Activated CD4-positive, CD25-positive, alpha-beta regulatory T cell treated with anti-CD3 and anti-CD28 coated beads, Interleukin-2, amount 50 U/mL, for 24 hours (primary cell): ENCODE results near the gene SPTBN1.

Experiments
- ATAC-seq, 2 donors: fragments of 150-1000 bp; cut with Tn5 transposase; one replicate each; pipeline ENCODE4 v1.10.0; 2021; ENCODE audit warnings: mild to moderate bottlenecking in 1 of 2, moderate library complexity in 1 of 2

SPTBN1 gene

GRCh38 chr2:54578648-54579045, 122.5 kb downstream of the SPTBN1 start:
- ATAC-seq, result no peak

DNA sequence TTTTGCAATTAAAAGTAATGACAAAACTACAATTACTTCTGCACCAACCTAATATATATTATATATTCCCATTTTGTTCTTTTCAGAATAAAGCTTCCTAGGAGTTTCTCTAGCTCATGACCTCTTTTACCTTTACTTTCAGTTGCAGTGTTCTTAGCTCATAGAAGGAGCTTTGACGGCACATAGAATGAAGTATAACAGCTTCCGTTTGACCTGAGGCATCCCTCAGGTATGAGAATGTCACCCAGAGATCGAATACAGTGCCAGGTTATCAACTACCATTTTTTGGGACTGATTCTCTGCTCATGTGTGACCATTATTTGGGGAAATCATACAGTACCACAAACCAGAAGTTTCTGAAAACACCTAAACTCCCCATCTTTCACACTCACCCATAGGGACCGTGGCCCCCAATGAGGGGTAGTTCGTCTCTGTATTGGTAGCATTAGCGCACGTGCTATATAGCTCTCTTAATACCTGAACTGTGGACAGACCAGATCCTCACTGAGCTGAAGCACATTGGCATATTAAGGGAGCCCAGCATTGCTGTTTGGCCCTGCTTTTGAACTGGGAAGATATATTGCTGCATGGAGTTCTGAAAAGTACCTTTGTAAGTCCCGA, 123.0 kb downstream of the SPTBN1 start:
- ATAC-seq, result no peak

DNA sequence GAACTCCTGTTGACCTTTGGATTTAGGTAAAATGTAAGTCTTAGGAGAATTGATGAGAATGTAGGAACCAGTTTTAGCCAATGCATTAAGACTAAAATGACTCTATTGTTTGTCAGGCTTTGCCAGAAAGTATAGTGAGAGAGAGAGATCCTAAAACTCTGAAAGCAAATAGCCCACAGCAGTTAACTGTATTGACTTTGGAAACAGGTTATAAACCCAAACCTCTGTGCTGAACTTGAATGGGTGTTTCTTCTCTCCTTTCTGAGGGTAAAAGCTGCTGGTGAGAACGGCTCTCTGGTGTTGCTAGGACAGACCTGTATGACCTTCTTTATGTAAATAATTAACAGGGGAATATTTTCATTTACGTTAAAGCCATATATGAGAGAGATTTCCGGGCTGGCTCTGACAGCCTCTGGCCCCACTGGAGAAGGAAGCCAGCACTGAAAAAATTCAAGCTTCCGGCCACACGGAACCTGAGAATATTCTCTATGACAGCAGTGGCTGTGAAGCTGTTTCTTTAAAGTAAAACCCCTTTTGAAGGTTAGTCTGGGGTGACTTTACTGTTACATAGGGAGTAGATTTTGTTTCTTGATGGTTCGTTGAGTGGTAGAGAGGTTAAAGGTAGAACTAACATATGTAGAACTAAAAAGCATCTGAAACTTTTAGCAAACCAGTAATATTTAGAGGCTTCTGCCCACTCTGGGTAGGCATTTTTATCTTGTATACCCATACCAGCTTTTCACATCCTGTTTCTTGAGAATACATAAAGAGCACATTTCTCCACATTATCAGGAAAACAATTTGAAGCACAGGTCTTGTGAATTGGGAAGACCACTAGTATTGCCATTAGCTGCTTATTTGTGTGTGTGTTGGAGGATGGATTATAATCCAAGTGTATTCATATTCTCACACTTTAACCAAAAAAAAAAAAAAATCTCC, 123.8 kb downstream of the SPTBN1 start:
- peak; percentile 44 to 67 for ATAC-seq

- ATAC-seq, result no peak
Measured at GRCh38 chr2:54581326-54582039, 125.4 kb downstream of the SPTBN1 start.

- no peak for ATAC-seq
Measured at GRCh38 chr2:54582987-54583386, 126.9 kb downstream of the SPTBN1 start.

GRCh38 chr2:54584598-54584997, 128.5 kb downstream of the SPTBN1 start:
- ATAC-seq, result no peak

- peak; percentile 21 to 44 for ATAC-seq
Measured at GRCh38 chr2:54585136-54585733, 129.1 kb downstream of the SPTBN1 start.

DNA sequence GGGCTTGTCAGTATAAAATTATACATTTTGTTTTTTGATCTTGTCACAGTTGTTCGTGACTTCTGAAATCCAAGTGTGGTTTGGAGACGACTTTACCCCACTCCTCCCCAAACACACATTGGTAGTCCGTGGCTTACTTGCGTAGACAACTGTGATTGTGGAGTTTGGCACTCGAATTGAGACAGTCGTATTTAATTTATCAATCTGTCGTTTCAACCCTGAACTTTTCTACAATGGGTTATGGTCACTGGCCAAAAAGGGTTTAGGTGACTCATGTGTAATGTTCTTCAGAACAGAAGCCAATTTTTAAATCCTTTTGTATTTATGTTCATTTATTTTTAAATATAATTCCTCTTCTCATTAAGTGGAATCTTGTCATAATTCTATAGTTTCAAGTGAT, 129.9 kb downstream of the SPTBN1 start:
- ATAC-seq, result no peak

DNA sequence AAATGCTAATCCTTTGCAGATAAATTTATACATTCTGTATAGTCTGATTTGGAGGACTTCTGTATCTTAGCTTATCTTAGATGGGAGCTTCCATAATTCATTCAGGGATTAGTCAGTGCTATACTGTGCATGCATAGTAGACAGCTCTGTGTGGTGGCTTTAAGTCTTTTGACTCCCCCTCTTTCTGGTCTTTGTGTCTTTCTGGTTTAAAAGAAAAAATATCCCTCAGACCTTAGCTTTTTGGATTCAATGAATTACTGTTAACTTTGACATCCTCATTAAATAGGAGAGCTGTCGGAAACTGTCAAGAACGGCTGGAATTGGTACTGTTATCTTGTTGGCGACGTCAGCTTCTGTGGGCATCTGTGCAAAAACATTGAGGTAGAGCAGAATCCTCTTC, 130.4 kb downstream of the SPTBN1 start:
- ATAC-seq, result no peak

- no peak for ATAC-seq
Measured at GRCh38 chr2:54587171-54588016, 131.3 kb downstream of the SPTBN1 start.

GRCh38 chr2:54588244-54588899, 132.2 kb downstream of the SPTBN1 start:
- ATAC-seq, result peak in 1 of 2 donors; percentile 16

DNA sequence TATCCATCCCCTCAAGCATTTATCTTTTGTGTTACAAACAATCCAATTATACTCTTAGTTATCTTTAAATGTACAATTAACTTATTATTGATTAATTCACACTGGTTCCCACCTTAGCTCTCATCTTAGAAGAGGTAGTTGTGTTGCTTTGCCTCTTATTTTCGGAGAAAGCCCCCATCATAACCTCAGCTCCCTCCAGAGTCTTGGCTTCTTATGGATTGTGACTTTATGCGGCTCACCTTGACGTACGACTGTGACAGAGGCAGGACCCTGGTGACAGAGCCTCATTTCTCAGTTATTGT, 132.9 kb downstream of the SPTBN1 start:
- ATAC-seq, result no peak

DNA sequence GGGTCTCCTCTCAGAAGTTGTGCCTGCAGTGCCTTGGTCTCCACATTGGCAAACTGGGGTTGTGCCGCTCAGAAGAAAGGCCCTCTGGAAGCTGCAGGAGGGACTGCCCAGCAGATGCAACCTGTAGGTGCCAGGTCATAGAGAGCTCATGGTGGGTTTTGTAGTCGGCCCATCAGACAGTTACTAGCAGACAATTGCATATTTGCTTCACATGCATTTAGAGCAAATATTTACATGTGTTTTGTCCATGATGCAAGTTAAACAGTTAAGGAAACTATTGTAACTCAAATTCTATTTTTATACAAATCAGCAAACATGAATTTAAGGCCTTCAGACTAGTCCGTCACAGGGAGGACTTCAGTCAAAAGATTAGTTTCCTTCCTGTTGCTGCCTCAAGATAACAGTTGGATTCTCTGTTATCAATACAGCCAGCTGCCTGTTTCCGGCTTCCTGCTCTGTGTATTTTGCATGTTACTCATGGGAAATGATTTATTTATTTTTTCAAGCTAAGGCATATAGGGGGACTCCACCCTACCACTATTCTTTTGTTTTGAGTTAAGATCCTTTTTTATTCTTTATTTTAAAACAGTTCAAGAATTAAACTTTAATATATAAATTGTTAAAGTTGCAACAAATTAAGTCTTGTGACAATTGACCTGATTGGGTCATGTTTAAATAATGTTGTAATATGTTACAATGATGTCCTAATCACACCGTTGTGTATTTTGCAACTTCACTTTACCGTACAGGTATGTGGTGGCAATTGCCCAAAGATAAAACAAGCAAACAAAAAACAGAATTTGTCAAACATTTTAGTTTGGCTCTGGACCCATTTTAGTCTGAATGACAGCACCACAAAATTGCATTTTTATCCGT, 133.5 kb downstream of the SPTBN1 start:
- peak; percentile 45 to 75 for ATAC-seq

DNA sequence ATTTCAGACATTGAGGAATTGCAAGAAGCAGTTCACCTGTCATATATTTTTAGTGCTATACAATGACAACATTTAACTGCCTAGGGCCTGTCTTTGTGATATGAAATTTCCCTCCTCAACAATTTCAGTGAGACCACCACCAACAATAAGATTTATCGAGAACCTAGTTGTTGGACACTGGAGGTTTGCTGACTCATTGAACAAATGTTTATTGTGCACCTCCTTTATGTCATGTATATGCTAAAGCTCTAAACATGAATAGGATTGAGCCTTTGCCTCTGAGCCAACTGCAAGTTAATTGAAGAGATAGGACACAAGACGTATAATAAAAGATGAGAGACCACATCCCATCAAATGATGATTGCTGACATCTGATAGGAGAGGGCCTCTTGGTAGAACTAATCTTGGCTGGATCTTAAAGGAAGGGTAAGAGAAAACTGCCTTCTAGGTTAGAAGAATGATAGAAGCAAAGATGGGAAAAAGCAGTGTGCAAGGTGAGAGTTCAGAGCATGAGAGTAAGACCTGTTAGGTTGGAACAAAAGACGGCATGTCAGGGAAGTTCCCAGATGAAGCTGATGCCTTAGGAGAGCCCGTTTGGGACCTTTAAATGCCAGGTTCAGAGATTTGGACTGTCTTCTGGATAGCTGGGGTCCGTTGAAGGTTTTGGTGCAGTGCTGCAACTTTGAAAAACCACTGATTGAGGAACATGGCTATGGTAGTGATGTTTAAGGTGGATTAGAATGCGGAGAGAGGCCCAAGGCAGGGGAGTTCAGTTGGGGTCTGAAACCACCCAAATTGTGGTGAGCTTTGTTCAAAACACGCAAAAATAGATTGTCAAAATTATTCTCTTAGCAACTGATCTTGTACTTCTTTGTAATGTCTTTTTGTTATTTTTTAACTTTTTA, 134.3 kb downstream of the SPTBN1 start:
- no peak for ATAC-seq

DNA sequence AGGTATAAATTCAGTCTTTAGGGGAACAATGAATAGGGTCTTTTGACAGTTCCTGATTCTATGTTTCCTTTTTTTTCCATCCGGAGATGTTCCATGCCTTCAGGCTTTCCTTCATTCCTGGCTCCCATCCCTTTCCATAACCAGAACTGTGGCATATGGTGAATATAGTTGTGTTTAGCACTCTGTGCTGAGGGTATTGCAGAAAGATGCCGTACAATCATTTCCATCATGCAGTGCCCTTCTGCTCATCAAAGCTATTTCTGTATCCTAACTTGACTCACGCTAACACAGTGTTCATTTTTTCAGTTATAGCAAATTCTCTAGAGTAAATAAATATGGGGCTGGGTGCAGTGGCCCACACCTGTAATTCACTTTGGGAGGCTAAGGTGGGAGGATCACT, 135.4 kb downstream of the SPTBN1 start:
- ATAC-seq, result no peak

DNA sequence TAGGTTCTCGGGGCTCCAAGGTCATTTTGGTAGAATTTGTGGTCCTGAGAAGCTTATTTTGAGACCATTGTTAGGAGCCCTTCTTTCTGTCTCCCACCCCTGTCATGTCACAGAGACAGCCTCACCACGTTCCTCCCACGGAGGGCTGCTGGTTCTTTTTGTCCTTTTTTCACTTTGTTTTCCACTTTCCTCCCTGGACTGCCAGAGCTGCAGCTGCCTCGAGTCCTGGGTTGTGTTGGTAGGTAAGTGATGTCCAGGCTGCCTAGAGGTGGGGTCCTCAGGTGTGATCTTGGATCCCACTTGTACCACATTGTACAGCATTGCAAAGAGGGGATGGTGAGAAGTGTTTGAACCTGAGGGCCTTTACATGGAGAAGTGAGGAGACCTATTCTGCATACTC, 137.1 kb downstream of the SPTBN1 start:
- no peak for ATAC-seq

GRCh38 chr2:54594048-54594447, 137.9 kb downstream of the SPTBN1 start:
- no peak for ATAC-seq

- no peak for ATAC-seq
Measured at GRCh38 chr2:54595161-54595803, 139.2 kb downstream of the SPTBN1 start.
